CD14-positive monocyte (primary cell): Measurements from ENCODE around the gene PLBD2. TPM values are rescaled to one million over a fixed set of nuclear protein-coding genes. Genes with fewer than 3 reads are reported as not detected.

Experiments used
- DNase-seq, 3 donors: peaks; one replicate each; pipeline ENCODE4 v3.0.0-alpha.2; 2011 to 2022
- H2AFZ ChIP-seq: 2 replicates; pipeline ENCODE4 v1.6.0; 2012; ENCODE audit warnings: mild to moderate bottlenecking, low read depth, low read length, inconsistent platforms; ENCODE audit not compliant: insufficient read depth, poor library complexity, severe bottlenecking
- H3K27ac ChIP-seq, 2 donors: 1 replicate in 1 of 2; 2 replicates in 1 of 2; pipeline ENCODE4 v1.5.1; 2012 to 2013; ENCODE audit warnings: low read length in 2 of 2, control low read depth in 1 of 2, inconsistent platforms in 1 of 2, low read depth in 1 of 2, mild to moderate bottlenecking in 1 of 2
- H3K27me3 ChIP-seq, 2 donors: one replicate each; pipeline versions ENCODE4 v1.6.0 to v1.6.1; 2011 to 2013; ENCODE audit warnings: low read length in 2 of 2; ENCODE audit not compliant: control insufficient read depth in 2 of 2, insufficient read depth in 2 of 2
- H3K36me3 ChIP-seq, 2 donors: replicated peaks in 1 of 2; 1 replicate in 1 of 2; 2 replicates in 1 of 2; pipeline versions ENCODE4 v1.5.1 to v1.6.1; 2012 to 2013; ENCODE audit warnings: low read length in 2 of 2, control low read depth in 1 of 2, inconsistent platforms in 1 of 2, mild to moderate bottlenecking in 1 of 2; ENCODE audit not compliant: insufficient read depth in 2 of 2, control insufficient read depth in 1 of 2
- H3K4me1 ChIP-seq, 2 donors: 1 replicate in 1 of 2; 2 replicates in 1 of 2; pipeline versions ENCODE4 v1.5.1 to v1.6.1; 2012 to 2013; ENCODE audit warnings: low read length in 2 of 2, control low read depth in 1 of 2, inconsistent platforms in 1 of 2, mild to moderate bottlenecking in 1 of 2, moderate library complexity in 1 of 2; ENCODE audit not compliant: insufficient read depth in 2 of 2, control insufficient read depth in 1 of 2
- H3K4me2 ChIP-seq: replicated peaks from 2 replicates; pipeline ENCODE3; 2012; ENCODE audit warnings: low read length, moderate library complexity, mild to moderate bottlenecking; ENCODE audit not compliant: poor library complexity, severe bottlenecking; ENCODE audit errors: extremely low read depth
- H3K4me3 ChIP-seq, 3 experiments: fragments of 200-600 bp in 1 of 3; sonication (generic) in 1 of 3; replicated peaks in 1 of 3; 1 replicate in 2 of 3; 2 replicates in 1 of 3; pipeline ENCODE4 v1.5.1; 2011 to 2013; ENCODE audit warnings: low read length in 3 of 3, mild to moderate bottlenecking in 3 of 3, control low read depth in 2 of 3, low read depth in 2 of 3, inconsistent platforms in 1 of 3, moderate library complexity in 1 of 3
- H3K79me2 ChIP-seq: 2 replicates; pipeline ENCODE4 v1.6.0; 2012; ENCODE audit warnings: mild to moderate bottlenecking, control low read depth, inconsistent platforms, low read length, moderate library complexity; ENCODE audit not compliant: insufficient read depth
- H3K9ac ChIP-seq: 2 replicates; pipeline ENCODE4 v1.6.0; 2017; ENCODE audit warnings: low read length, mild to moderate bottlenecking; ENCODE audit not compliant: insufficient read depth, poor library complexity, severe bottlenecking
- H3K9me3 ChIP-seq, 2 donors: replicated peaks in 1 of 2; 1 replicate in 1 of 2; 2 replicates in 1 of 2; pipeline versions ENCODE4 v1.5.1 to v1.6.1; 2012 to 2013; ENCODE audit warnings: low read length in 2 of 2, control low read depth in 1 of 2; ENCODE audit not compliant: control insufficient read depth in 1 of 2, insufficient read depth in 1 of 2
- H4K20me1 ChIP-seq: 2 replicates; pipeline ENCODE4 v1.6.0; 2012; ENCODE audit warnings: mild to moderate bottlenecking, low read length, control low read depth, moderate library complexity; ENCODE audit not compliant: insufficient read depth
- H3K27ac Mint-ChIP-seq, 7 donors: one replicate each; pipeline ENCODE4 v1.8.0; 2020; ENCODE audit warnings: mild to moderate bottlenecking in 7 of 7, mixed read lengths in 7 of 7, moderate library complexity in 6 of 7, inconsistent platforms in 2 of 7
- H3K27me3 Mint-ChIP-seq, 3 donors: one replicate each; pipeline ENCODE4 v1.8.0; 2021 to 2022; ENCODE audit warnings: low read depth in 3 of 3, mild to moderate bottlenecking in 3 of 3, mixed read lengths in 3 of 3, moderate library complexity in 3 of 3, inconsistent platforms in 1 of 3
- H3K36me3 Mint-ChIP-seq, 2 donors: one replicate each; pipeline ENCODE4 v1.8.0; 2020; ENCODE audit warnings: mixed read lengths in 2 of 2, inconsistent platforms in 1 of 2, mild to moderate bottlenecking in 1 of 2
- H3K4me1 Mint-ChIP-seq: one replicate; pipeline ENCODE4 v1.8.0; 2020; ENCODE audit warnings: mild to moderate bottlenecking, mixed read lengths
- H3K4me3 Mint-ChIP-seq, 2 donors: one replicate each; pipeline ENCODE4 v1.8.0; 2020; ENCODE audit warnings: mild to moderate bottlenecking in 2 of 2, mixed read lengths in 2 of 2, moderate library complexity in 1 of 2
- H3K9me3 Mint-ChIP-seq, 7 donors: one replicate each; pipeline ENCODE4 v1.8.0; 2020 to 2022; ENCODE audit warnings: mixed read lengths in 7 of 7, mild to moderate bottlenecking in 6 of 7, moderate library complexity in 6 of 7, inconsistent platforms in 2 of 7
- CTCF ChIP-seq: fragments of 200-600 bp; IDR thresholded peaks from one replicate; pipeline ENCODE4 v1.8.0; 2022; ENCODE audit warnings: antibody characterized with exemption, mild to moderate bottlenecking
- WGBS: methylation state at CpG from one replicate; pipeline ENCODE4 v1.1.5; 2013; ENCODE audit warnings: missing lambda C conversion rate; ENCODE audit not compliant: insufficient coverage; 5-methylcytosine and 5-hydroxymethylcytosine counted together
- intact Hi-C, 2 donors: fragments of 100-400 bp; cut with micrococcal nuclease; formaldehyde crosslinking; loops; one replicate each; pipeline versions ENCODE4 v1.15.0 to v1.15.1; 2023
- polyA plus RNA-seq, 3 donors: library from polyadenylated mRNA; depleted of rRNA in 1 of 3; unstranded in 2 of 3; stranded (reverse) in 1 of 3; fragments of 300-500 nt in 2 of 3; fragments of >200 nt in 1 of 3; fragmentation: Illumina TruSeq in 2 of 3; gene quantifications; 1 replicate in 2 of 3; 2 replicates in 1 of 3; pipeline ENCODE4 v1.2.3, GENCODE V29; 2012 to 2021

PLBD2 gene
- polyA plus RNA-seq, 3 donors = 8.5 to 12.4 (median 8.8) TPM

DNA sequence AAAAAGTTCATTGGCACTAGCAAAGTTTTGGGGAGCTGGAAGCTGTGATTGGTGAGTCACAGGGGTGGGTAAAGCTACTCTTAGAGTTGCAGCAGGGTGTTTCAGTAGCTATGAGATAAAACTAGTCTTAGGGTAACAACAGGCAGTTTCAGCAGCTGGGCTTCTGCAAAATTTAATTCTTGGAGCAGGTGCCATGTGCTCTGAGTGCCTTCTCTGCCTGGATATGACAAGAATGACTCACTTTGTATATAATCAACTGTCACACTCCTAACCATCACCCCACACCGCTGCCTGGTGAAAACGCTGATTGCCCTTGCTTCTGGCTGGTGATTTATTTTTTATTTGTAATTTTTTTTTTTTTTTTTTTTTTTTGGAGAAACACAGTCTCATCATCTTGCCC lies 10.5 kb upstream of the PLBD2 start:
- no peak overlapping the region for H3K4me3 ChIP-seq
- intact Hi-C loops = no loop called here
- Mint-ChIP-seq H3K27ac (no peak overlapping the region), H3K4me3 (no peak overlapping the region), H3K4me1 (peaks cover 16% of the 10 kb centered on the region), H3K27me3 (peaks cover 2 to 10% (median 6%) of the 10 kb centered on the region in 3 donors), H3K9me3 (peaks cover 0 to 4% (median 0%) of the 10 kb centered on the region in 7 donors), H3K36me3 (no peaks in the 10 kb centered on the region)
- H3K79me2 ChIP-seq = no peaks in the 10 kb centered on the region
- H3K4me2 ChIP-seq = no peak overlapping the region
- TF ChIP-seq CTCF = no peak
- no peaks in the 10 kb centered on the region for H3K27me3 ChIP-seq
- no peak overlapping the region for H3K9ac ChIP-seq
- no peaks in the 10 kb centered on the region for H3K9me3 ChIP-seq
- no peak overlapping the region for H2AFZ ChIP-seq
- no peak for DNase-seq
- H3K4me1 ChIP-seq = peaks cover 0 to 7% of the 10 kb centered on the region in 2 donors
- no CpG with 5 or more reads among the region's 2 CpGs for WGBS
- no peaks in the 10 kb centered on the region for H3K36me3 ChIP-seq
- no peaks in the 10 kb centered on the region for H4K20me1 ChIP-seq
- no peak overlapping the region for H3K27ac ChIP-seq

DNA sequence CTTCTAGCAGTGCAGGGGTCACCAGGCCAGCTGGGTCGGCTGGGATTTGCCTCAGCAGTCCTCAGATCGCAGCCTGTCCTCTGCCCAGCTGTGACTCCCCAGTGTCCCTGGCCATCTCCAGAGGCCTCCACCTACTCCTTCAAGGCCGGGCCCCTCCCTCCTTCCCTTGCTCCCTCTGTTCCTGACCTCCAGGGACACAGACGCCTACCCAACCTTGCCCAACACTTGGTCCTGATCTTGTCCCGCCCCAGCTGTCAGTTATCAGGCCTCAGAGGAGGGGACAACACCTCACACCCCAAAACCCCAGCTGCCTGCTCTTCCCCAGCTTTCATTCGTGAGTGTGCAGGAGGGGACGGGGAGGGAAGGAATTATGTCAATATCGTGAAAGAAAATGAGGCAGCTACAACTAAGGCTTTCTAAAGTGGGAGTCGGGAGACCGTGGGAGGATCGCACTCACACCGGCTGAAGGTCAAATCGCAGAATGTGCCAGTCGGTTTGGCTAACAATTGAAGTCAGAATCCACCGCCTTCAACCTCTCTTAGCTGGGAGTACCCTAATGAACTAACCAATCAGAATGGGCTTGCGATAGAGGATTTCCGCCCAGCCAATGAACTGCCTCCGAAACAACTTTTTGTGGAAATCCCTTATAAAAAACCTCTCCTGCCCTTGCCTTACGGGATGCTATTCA lies 9.4 kb upstream of the PLBD2 start:
- no peak for TF ChIP-seq CTCF
- H4K20me1 ChIP-seq = no peaks in the 10 kb centered on the region
- Mint-ChIP-seq H3K36me3 (no peaks in the 10 kb centered on the region), H3K4me3 (no peak overlapping the region), H3K27ac (peak overlapping the region in 1 of 7 donors; percentile 55), H3K4me1 (peaks cover 16% of the 10 kb centered on the region), H3K27me3 (peaks cover 4 to 10% (median 6%) of the 10 kb centered on the region in 3 donors), H3K9me3 (peaks cover 0 to 4% (median 0%) of the 10 kb centered on the region in 7 donors)
- no peaks in the 10 kb centered on the region for H3K79me2 ChIP-seq
- H3K27me3 ChIP-seq = no peaks in the 10 kb centered on the region
- no peak overlapping the region for H3K9ac ChIP-seq
- H3K4me3 ChIP-seq = no peak overlapping the region
- WGBS = 88% methylated on average over 12 of the region's 19 CpGs
- H3K4me1 ChIP-seq = peaks cover 0 to 7% of the 10 kb centered on the region in 2 donors
- intact Hi-C loops = no loop called here
- H3K9me3 ChIP-seq = no peaks in the 10 kb centered on the region
- no peak for DNase-seq
- H3K4me2 ChIP-seq = no peak overlapping the region
- no peak overlapping the region for H2AFZ ChIP-seq
- H3K36me3 ChIP-seq = no peaks in the 10 kb centered on the region
- no peak overlapping the region for H3K27ac ChIP-seq
